ENCODE results near the gene RANBP9.

- no peak for TF ChIP-seq CTCF (conservative IDR thresholded peaks at IDR 0.05)
- TF ChIP-seq ZFX (IDR thresholded peaks at IDR 0.05): no peak
These were observed 43.2 kb downstream of the RANBP9 start for GRCh38 chr6:13668291-13668928.

Measured in C4-2B (cell line).